Measurements from ENCODE around the gene KIRREL3. TPM values are rescaled to one million over a fixed set of nuclear protein-coding genes. Genes with fewer than 3 reads are reported as not detected.

KIRREL3 gene
- total and polyA plus RNA-seq, 12 donors, result 0.13 to 0.58 (median 0.30) TPM

DNA sequence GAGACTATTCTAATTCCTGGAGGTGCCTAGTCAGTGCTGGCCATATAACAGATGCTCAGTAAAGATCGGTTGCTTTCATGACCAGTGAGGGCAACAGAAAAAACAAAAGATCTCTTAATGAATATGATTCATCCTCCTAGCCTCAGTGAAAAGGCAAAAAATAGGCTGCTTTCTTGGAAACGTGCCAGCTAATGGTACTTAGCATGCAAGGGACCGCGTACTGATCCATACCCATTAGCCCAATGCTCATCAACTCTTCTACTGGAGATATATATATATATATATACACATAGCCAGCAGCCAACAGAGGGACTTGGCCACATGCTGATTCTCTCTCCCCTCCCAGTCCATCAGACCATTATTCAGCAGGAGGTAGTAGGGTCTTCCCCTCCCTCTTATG is 320.4 kb downstream of the KIRREL3 start:
- Histone ChIP-seq H3K27me3 (peaks cover 0 to 39% (median 4%) of the 10 kb centered on the region in 7 donors), H3K4me1 (no peaks in the 10 kb centered on the region), H3K9me3 (no peaks in the 10 kb centered on the region), H3K4me3 (no peak overlapping the region), H3K36me3 (no peaks in the 10 kb centered on the region), H3K27ac (no peak overlapping the region)
- intact Hi-C loops (cut with DNase I), result no loop called here
- TF ChIP-seq, protein P1, sequence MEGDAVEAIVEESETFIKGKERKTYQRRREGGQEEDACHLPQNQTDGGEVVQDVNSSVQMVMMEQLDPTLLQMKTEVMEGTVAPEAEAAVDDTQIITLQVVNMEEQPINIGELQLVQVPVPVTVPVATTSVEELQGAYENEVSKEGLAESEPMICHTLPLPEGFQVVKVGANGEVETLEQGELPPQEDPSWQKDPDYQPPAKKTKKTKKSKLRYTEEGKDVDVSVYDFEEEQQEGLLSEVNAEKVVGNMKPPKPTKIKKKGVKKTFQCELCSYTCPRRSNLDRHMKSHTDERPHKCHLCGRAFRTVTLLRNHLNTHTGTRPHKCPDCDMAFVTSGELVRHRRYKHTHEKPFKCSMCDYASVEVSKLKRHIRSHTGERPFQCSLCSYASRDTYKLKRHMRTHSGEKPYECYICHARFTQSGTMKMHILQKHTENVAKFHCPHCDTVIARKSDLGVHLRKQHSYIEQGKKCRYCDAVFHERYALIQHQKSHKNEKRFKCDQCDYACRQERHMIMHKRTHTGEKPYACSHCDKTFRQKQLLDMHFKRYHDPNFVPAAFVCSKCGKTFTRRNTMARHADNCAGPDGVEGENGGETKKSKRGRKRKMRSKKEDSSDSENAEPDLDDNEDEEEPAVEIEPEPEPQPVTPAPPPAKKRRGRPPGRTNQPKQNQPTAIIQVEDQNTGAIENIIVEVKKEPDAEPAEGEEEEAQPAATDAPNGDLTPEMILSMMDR (IDR thresholded peaks at IDR 0.05), result no peak
- ATAC-seq (no peak), DNase-seq (no peak)
- 68 to 72% methylated on average over 4 of the region's 4 CpGs for WGBS, 2 donors

DNA sequence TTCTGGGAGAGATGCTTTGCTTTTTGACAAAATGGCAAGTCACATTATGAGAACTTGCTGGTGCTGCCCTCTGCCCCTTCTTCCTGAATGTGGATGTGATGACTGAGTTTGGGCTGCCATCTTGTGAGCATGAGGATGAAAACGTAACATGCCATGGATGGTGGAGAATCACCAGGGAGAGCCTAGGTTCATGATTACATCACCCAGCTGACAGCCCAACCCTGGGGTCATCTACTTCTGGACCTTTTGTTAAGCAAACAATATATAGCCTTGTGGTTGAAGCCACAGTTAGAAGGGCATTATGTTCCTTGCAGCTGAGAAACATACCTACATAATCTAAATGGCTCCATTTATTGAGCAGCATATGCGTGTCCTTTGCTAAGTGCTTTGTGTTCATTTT is 321.5 kb downstream of the KIRREL3 start:
- DNase-seq (no peak), ATAC-seq (no peak)
- H3K36me3 ChIP-seq, result no peaks in the 10 kb centered on the region
- TF ChIP-seq, protein P1 (IDR thresholded peaks at IDR 0.05), result no peak
- H3K4me1 ChIP-seq, result no peaks in the 10 kb centered on the region
- no peaks in the 10 kb centered on the region for H3K9me3 ChIP-seq
- WGBS, 2 donors, result 43 to 48% methylated on average over 2 of the region's 2 CpGs
- H3K27me3 ChIP-seq, result peaks cover 0 to 33% (median 4%) of the 10 kb centered on the region in 7 donors
- H3K4me3 ChIP-seq, result no peak overlapping the region
- intact Hi-C loops (cut with DNase I), result no loop called here
- H3K27ac ChIP-seq, result no peak overlapping the region

DNA sequence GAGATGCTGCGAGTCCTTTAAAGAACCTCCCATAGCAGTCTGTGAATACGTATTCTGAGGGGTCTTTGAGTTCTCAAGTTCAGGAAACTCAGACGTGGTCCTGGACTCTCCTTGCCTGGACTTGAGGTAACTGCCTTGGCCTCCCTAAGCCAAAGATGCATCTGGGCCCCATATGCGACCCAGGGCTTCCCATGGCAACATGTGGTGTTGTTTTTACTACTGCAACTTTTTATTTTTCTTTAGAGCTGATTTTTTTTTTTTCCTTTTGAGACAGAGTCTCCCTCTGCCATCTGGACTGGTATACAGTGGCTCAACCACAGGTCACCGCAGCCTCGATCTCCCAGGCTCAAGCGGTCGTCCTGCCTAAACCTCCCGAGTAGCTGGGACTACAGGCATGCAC is 324.0 kb downstream of the KIRREL3 start:
- ATAC-seq, result no peak
- Histone ChIP-seq H3K27me3 (peaks cover 0 to 37% (median 11%) of the 10 kb centered on the region in 7 donors), H3K27ac (no peak overlapping the region), H3K4me3 (no peak overlapping the region), H3K4me1 (no peaks in the 10 kb centered on the region), H3K9me3 (peaks cover 0 to 3% (median 0%) of the 10 kb centered on the region in 11 donors), H3K36me3 (no peaks in the 10 kb centered on the region)
- no peak for DNase-seq
- TF ChIP-seq, protein P1 (IDR thresholded peaks at IDR 0.05), result no peak
- 87% methylated on average over 9 of the region's 9 CpGs for WGBS, 2 donors
- intact Hi-C loops (cut with DNase I), result no loop called here

DNA sequence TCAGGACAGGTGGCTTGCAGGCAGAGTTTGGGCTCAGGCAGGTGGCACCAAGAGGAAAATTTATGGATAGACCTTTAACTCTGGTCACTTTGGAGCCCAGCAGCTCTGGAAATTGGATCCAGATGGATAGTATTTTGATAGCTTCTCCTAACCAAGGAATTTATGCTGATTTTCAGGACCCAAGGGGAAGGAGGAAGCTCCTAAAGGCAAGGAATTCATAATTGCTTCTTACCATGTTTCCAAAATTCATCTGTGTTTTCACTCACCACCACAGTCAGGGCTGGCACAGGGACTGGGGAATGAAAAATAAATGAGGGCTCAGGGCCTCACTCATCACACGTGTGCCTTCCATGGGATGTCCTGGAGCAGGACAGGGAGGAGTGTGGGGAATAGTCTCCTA is 327.3 kb downstream of the KIRREL3 start:
- no peak for ATAC-seq
- 60 to 81% methylated on average over 1 of the region's 1 CpG for WGBS, 2 donors
- Histone ChIP-seq H3K27me3 (peaks cover 0 to 48% (median 16%) of the 10 kb centered on the region in 7 donors), H3K36me3 (no peaks in the 10 kb centered on the region), H3K4me3 (no peak overlapping the region), H3K27ac (no peak overlapping the region), H3K9me3 (peaks cover 0 to 3% (median 0%) of the 10 kb centered on the region in 11 donors), H3K4me1 (no peaks in the 10 kb centered on the region)
- TF ChIP-seq, protein P1 (IDR thresholded peaks at IDR 0.05), result no peak
- no peak for DNase-seq
- intact Hi-C loops (cut with DNase I), result no loop called here
